AG09319 (cell line): ENCODE results near the gene CATSPER3.

Experiments used
- DNase-seq: peaks from one replicate; pipeline ENCODE4 v3.0.0-alpha.2; 2010; ENCODE audit warnings: low read depth; ENCODE audit errors: extremely low read depth
- TF ChIP-seq, protein P1 (sequence below): IDR thresholded peaks from 2 replicates; pipeline ENCODE4 v1.5.1; 2011; ENCODE audit warnings: low read depth, mild to moderate bottlenecking, inconsistent platforms, low read length, moderate library complexity

CATSPER3 gene

DNA sequence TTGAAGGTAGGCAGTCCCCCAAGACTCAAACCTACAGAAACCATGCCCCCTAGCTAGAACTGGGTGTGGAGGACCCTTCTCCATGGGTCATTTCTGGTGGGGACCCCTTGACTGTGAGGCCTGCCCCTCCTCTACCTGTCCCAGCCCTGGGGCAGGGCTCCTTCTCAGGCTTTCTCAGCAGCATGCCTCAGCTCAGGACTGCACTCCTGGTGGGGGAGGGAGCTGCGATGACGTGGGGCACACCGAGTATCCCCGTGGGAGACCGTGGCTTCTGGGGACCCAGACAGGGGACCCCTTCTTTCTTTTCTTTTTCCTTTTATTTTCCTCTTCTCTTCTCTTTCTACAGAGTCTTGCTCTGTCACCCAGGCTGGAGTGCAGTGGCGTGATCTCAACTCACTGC, 93.3 kb downstream of the CATSPER3 start:
- DNase-seq = no peak

More for the DNA sequence above, 93.3 kb downstream of the CATSPER3 start:
- TF ChIP-seq, protein P1, sequence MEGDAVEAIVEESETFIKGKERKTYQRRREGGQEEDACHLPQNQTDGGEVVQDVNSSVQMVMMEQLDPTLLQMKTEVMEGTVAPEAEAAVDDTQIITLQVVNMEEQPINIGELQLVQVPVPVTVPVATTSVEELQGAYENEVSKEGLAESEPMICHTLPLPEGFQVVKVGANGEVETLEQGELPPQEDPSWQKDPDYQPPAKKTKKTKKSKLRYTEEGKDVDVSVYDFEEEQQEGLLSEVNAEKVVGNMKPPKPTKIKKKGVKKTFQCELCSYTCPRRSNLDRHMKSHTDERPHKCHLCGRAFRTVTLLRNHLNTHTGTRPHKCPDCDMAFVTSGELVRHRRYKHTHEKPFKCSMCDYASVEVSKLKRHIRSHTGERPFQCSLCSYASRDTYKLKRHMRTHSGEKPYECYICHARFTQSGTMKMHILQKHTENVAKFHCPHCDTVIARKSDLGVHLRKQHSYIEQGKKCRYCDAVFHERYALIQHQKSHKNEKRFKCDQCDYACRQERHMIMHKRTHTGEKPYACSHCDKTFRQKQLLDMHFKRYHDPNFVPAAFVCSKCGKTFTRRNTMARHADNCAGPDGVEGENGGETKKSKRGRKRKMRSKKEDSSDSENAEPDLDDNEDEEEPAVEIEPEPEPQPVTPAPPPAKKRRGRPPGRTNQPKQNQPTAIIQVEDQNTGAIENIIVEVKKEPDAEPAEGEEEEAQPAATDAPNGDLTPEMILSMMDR = no peak
